Measurements from ENCODE around the gene DYNLT2B. TPM values are rescaled to one million over a fixed set of nuclear protein-coding genes. Genes with fewer than 3 reads are reported as not detected.
A peak's percentile ranks its signal among the peaks of the same experiment; 100 is the strongest.
"Not testable (repeated sequence)": the region's sequence is repeated elsewhere in the genome, so short reads cannot be mapped to it uniquely, and the experiment has no call there.

The DYNLT2B gene
- polyA plus RNA-seq, 4 donors: 4.0 to 12.2 (median 8.2) TPM

DNA sequence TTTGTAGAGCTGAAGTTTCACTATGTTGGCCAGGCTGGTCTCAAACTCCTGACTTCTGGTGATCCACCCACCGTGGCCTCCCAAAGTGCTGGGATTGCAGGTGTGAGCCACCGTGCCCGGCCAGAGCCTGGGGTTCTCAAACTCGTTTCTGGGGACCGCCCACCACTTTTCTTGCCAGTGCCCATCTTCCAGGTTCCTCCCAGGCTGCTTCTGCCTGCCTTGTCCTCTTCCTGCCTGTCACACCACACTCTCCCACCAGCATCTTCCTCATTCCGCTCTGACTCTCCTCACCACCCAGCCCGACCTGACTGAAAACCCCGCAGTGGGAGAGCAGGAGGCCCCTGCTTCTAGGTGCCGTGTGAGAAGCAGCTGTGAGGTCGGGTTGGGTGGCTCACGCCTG is 3.1 kb upstream of the DYNLT2B start:
- H3K9me3 ChIP-seq (ENCODE audit: control insufficient read depth in 2 of 2, insufficient read depth in 1 of 2, low read depth in 1 of 2, low read length in 1 of 2): no peaks in the 10 kb centered on the region
- FAIRE-seq: no peak
- no peak for DNase-seq
- H3K36me3 ChIP-seq (ENCODE audit: control insufficient read depth in 3 of 3, insufficient read depth in 2 of 3, low read depth in 1 of 3, low read length in 3 of 3): peaks cover 0 to 3% (median 0%) of the 10 kb centered on the region in 3 donors
- H3K27me3 ChIP-seq (ENCODE audit: control insufficient read depth in 3 of 3, insufficient read depth in 3 of 3, low read length in 3 of 3): no peaks in the 10 kb centered on the region
- WGBS, 3 donors: 84 to 85% (median 85%) methylated on average over 11 of the region's 11 CpGs
- H3K27ac ChIP-seq (ENCODE audit: low read depth in 1 of 3, low read length in 2 of 3): no peak overlapping the region
- H3K4me3 ChIP-seq (ENCODE audit: low read depth in 1 of 3, low read length in 3 of 3): no peak overlapping the region
- no peaks in the 10 kb centered on the region for H3K4me1 ChIP-seq (ENCODE audit: control insufficient read depth in 3 of 3, insufficient read depth in 2 of 3, low read depth in 1 of 3, low read length in 2 of 3)

DNA sequence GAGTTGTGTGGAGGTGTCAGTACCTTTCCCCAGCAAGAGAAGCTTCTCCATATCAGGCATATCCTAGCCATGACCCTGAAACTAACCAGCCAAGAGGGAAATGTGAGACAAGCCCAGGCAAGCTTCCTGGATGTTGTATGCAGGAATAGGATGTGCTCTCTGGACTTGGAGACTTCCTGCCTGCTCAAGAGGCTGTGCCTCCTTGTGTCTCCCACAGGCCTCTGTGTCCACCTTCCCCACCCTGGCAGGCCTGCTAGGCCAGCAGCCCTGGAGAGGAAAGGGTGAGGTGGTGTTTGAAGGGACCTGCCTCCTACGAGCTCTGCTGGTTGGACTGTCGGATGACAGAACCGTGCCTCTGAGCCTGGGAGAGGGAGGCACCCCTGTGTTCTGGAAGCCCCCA is 2.1 kb upstream of the DYNLT2B start:
- H3K27me3 ChIP-seq (ENCODE audit: control insufficient read depth in 3 of 3, insufficient read depth in 3 of 3, low read length in 3 of 3): no peaks in the 10 kb centered on the region
- no peaks in the 10 kb centered on the region for H3K4me1 ChIP-seq (ENCODE audit: control insufficient read depth in 3 of 3, insufficient read depth in 2 of 3, low read depth in 1 of 3, low read length in 2 of 3)
- DNase-seq (peak in 1 of 2 donors; percentile 5), FAIRE-seq (no peak)
- 76 to 92% (median 82%) methylated on average over 3 of the region's 3 CpGs for WGBS, 3 donors
- no peak overlapping the region for H3K4me3 ChIP-seq (ENCODE audit: low read depth in 1 of 3, low read length in 3 of 3)
- H3K9me3 ChIP-seq (ENCODE audit: control insufficient read depth in 2 of 2, insufficient read depth in 1 of 2, low read depth in 1 of 2, low read length in 1 of 2): no peaks in the 10 kb centered on the region
- H3K27ac ChIP-seq (ENCODE audit: low read depth in 1 of 3, low read length in 2 of 3): no peak overlapping the region
- H3K36me3 ChIP-seq (ENCODE audit: control insufficient read depth in 3 of 3, insufficient read depth in 2 of 3, low read depth in 1 of 3, low read length in 3 of 3): peaks cover 0 to 5% (median 0%) of the 10 kb centered on the region in 3 donors

DNA sequence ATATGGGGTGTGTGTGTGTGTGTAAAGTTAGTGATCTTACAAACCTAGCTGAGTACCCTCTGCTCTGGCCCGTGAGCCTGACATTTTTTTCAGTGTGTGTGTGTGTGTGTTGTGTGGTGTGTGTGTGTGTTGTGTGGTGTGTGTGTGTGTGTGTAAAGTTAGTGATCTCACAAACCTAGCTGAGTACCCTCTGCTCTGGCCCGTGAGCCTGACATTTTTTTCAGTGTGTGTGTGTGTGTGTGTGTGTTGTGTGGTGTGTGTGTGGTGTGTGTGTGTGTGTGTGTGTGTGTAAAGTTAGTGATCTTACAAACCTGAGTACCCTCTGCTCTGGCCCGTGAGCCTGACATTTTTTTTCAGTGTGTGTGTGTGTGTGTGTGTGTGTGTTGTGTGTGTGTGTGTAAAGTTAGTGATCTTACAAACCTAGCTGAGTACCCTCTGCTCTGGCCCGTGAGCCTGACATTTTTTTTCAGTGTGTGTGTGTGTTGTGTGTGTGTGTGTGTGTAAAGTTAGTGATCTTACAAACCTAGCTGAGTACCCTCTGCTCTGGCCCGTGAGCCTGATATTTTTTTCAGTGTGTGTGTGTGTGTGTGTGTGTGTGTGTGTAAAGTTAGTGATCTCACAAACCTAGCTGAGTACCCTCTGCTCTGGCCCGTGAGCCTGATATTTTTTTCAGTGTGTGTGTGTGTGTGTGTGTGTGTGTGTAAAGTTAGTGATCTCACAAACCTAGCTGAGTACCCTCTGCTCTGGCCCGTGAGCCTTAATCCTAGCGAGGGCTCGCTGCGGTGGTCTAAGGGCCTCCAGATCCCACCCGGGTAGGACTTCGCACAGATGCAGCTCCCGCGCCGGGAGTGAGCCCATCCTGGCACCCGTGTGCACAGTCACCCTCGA is 997 bp downstream of the DYNLT2B start:
- not testable (repeated sequence) for FAIRE-seq; H3K36me3 ChIP-seq (ENCODE audit: control insufficient read depth in 3 of 3, insufficient read depth in 2 of 3, low read depth in 1 of 3, low read length in 3 of 3); H3K4me1 ChIP-seq (ENCODE audit: control insufficient read depth in 3 of 3, insufficient read depth in 2 of 3, low read depth in 1 of 3, low read length in 2 of 3); H3K9me3 ChIP-seq (ENCODE audit: control insufficient read depth in 2 of 2, insufficient read depth in 1 of 2, low read depth in 1 of 2, low read length in 1 of 2); DNase-seq; H3K27me3 ChIP-seq (ENCODE audit: control insufficient read depth in 3 of 3, insufficient read depth in 3 of 3, low read length in 3 of 3)
- Histone ChIP-seq H3K27ac (ENCODE audit: low read depth in 1 of 3, low read length in 2 of 3) (peak overlapping the region; percentile 86 to 97 (median 87)), H3K4me3 (ENCODE audit: low read depth in 1 of 3, low read length in 3 of 3) (peak overlapping the region; percentile 50 to 91 (median 74))
- WGBS, 3 donors: 9 to 13% (median 13%) methylated on average over 14 to 17 of the region's 17 CpGs

DNA sequence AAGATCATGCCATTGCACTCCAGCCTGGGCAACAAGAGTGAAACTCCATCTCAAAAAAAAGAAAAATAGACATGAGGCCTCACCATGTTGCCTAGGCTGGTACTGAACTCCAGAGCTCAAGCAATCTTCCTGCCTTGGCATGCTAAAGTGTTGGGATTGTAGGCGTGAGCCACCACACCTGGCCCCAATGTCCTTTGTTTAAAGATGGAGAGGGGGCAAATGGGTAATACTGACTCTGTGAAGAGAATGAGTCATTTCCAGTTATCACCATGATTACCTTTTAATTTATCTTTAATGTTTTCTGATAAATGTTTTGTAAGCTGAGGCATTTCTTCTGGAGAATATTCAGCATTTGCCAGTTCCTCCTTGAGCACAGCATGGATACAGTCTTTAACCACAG is 2.2 kb downstream of the DYNLT2B start:
- H3K27me3 ChIP-seq (ENCODE audit: control insufficient read depth in 3 of 3, insufficient read depth in 3 of 3, low read length in 3 of 3): no peaks in the 10 kb centered on the region
- H3K36me3 ChIP-seq (ENCODE audit: control insufficient read depth in 3 of 3, insufficient read depth in 2 of 3, low read depth in 1 of 3, low read length in 3 of 3): peaks cover 0 to 4% (median 0%) of the 10 kb centered on the region in 3 donors
- no peak for FAIRE-seq
- no peak overlapping the region for H3K27ac ChIP-seq (ENCODE audit: low read depth in 1 of 3, low read length in 2 of 3)
- DNase-seq: no peak
- H3K4me1 ChIP-seq (ENCODE audit: control insufficient read depth in 3 of 3, insufficient read depth in 2 of 3, low read depth in 1 of 3, low read length in 2 of 3): no peaks in the 10 kb centered on the region
- no peak overlapping the region for H3K4me3 ChIP-seq (ENCODE audit: low read depth in 1 of 3, low read length in 3 of 3)
- H3K9me3 ChIP-seq (ENCODE audit: control insufficient read depth in 2 of 2, insufficient read depth in 1 of 2, low read depth in 1 of 2, low read length in 1 of 2): no peaks in the 10 kb centered on the region
- 33 to 78% (median 56%) methylated on average over 1 of the region's 1 CpG for whole genome bisulfite sequencing, 3 donors

DNA sequence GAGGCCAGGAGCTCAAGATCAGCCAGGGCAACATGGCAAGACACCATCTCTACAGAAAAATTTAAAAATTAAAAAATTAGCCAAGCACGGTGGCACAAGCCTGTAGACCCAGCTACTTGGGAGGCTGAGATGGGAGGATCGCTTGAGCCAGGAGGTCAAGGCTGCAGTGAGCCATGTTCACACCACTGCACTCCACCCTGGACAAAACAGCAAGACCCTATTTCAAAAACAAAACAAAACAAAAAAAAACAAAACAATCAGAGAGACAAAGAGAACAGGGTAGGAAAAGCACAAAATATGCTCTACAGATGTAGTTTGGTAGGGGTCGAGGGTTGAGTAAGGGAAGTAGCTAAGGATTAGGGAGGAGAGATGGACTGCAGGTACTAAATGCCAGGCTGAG is 3.4 kb downstream of the DYNLT2B start:
- no peak for FAIRE-seq

DNA sequence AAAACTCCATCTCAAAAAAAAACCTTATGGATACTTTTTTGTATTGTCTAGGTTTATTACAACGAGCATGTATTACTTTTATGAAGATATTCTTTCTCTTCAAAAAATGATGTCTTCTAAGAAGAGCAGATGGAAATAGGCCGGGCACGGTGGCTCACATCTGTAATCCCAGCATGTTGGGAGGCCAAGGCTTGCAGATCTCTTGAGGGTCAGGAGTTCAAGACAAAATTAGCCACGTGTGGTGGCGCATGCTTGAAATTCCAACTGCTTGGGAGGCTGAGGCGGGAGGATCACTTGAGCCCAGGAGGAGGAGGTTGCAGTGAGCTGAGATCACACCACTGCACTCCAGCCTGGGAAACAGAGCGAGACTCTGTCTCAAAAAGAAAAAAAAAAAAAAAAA is 4.0 kb downstream of the DYNLT2B start:
- not testable (repeated sequence) for DNase-seq; H3K9me3 ChIP-seq (ENCODE audit: control insufficient read depth in 2 of 2, insufficient read depth in 1 of 2, low read depth in 1 of 2, low read length in 1 of 2); H3K4me1 ChIP-seq (ENCODE audit: control insufficient read depth in 3 of 3, insufficient read depth in 2 of 3, low read depth in 1 of 3, low read length in 2 of 3); H3K27me3 ChIP-seq (ENCODE audit: control insufficient read depth in 3 of 3, insufficient read depth in 3 of 3, low read length in 3 of 3); H3K4me3 ChIP-seq (ENCODE audit: low read depth in 1 of 3, low read length in 3 of 3); H3K36me3 ChIP-seq (ENCODE audit: control insufficient read depth in 3 of 3, insufficient read depth in 2 of 3, low read depth in 1 of 3, low read length in 3 of 3); H3K27ac ChIP-seq (ENCODE audit: low read depth in 1 of 3, low read length in 2 of 3); FAIRE-seq
- WGBS, 3 donors: 89 to 95% (median 94%) methylated on average over 7 of the region's 7 CpGs

More for the DNA sequence above, 3.4 kb downstream of the DYNLT2B start:
- H3K27ac ChIP-seq (ENCODE audit: low read depth in 1 of 3, low read length in 2 of 3): no peak overlapping the region
- WGBS, 3 donors: 94 to 96% (median 94%) methylated on average over 3 of the region's 3 CpGs
- no peak for DNase-seq
- H3K36me3 ChIP-seq (ENCODE audit: control insufficient read depth in 3 of 3, insufficient read depth in 2 of 3, low read depth in 1 of 3, low read length in 3 of 3): peaks cover 0 to 4% (median 0%) of the 10 kb centered on the region in 3 donors
- H3K4me1 ChIP-seq (ENCODE audit: control insufficient read depth in 3 of 3, insufficient read depth in 2 of 3, low read depth in 1 of 3, low read length in 2 of 3): no peaks in the 10 kb centered on the region
- no peak overlapping the region for H3K4me3 ChIP-seq (ENCODE audit: low read depth in 1 of 3, low read length in 3 of 3)
- H3K27me3 ChIP-seq (ENCODE audit: control insufficient read depth in 3 of 3, insufficient read depth in 3 of 3, low read length in 3 of 3): no peaks in the 10 kb centered on the region
- H3K9me3 ChIP-seq (ENCODE audit: control insufficient read depth in 2 of 2, insufficient read depth in 1 of 2, low read depth in 1 of 2, low read length in 1 of 2): no peaks in the 10 kb centered on the region

DNA sequence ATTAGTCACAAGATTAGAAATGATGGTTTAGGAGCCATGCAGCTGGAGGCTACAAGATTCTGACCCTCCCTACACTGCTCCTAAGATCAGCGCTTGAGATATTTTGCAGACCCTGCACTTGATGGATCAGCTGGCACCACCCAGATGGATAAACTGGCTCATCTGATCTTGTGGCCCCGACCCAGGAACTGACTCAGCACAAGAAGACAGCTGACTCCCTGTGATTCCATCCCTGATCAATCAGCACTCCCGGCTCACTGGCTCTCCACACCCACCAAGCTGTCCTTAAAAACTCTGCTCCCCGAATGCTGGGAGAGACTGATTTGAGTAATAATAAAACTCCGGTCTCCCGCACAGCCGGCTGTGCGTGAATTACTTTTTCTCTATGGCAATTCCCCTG is 15.1 kb downstream of the DYNLT2B start:
- not testable (repeated sequence) for H3K27me3 ChIP-seq (ENCODE audit: control insufficient read depth in 3 of 3, insufficient read depth in 3 of 3, low read length in 3 of 3); H3K4me1 ChIP-seq (ENCODE audit: control insufficient read depth in 3 of 3, insufficient read depth in 2 of 3, low read depth in 1 of 3, low read length in 2 of 3); H3K36me3 ChIP-seq (ENCODE audit: control insufficient read depth in 3 of 3, insufficient read depth in 2 of 3, low read depth in 1 of 3, low read length in 3 of 3); FAIRE-seq; DNase-seq; H3K9me3 ChIP-seq (ENCODE audit: control insufficient read depth in 2 of 2, insufficient read depth in 1 of 2, low read depth in 1 of 2, low read length in 1 of 2); H3K4me3 ChIP-seq (ENCODE audit: low read depth in 1 of 3, low read length in 3 of 3)
- 33 to 64% (median 61%) methylated on average over 6 to 7 of the region's 8 CpGs for WGBS, 3 donors
- peak overlapping the region in 1 of 3 donors; percentile 28 for H3K27ac ChIP-seq (ENCODE audit: low read depth in 1 of 3, low read length in 2 of 3)

DNA sequence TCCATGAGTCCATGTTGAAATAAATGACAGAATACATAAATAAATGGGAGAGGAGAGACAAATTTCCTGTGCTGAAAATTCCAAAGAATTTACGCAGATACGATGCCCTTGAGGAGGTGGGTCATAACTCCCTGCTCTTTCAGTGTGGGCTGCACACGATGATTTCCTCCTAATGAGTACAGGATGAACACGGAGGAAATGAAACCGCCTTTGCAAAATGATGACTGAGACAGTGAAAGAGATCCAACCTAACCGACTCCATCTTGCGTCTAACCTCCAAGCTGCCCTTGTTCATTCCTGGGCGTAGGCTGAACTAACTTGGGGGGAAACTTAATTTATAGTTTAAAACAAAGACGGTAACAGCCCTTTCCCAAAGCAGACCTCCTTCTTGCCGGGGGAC is 15.5 kb downstream of the DYNLT2B start:
- not testable (repeated sequence) for H3K4me1 ChIP-seq (ENCODE audit: control insufficient read depth in 3 of 3, insufficient read depth in 2 of 3, low read depth in 1 of 3, low read length in 2 of 3); DNase-seq; H3K36me3 ChIP-seq (ENCODE audit: control insufficient read depth in 3 of 3, insufficient read depth in 2 of 3, low read depth in 1 of 3, low read length in 3 of 3); FAIRE-seq; H3K27ac ChIP-seq (ENCODE audit: low read depth in 1 of 3, low read length in 2 of 3); H3K27me3 ChIP-seq (ENCODE audit: control insufficient read depth in 3 of 3, insufficient read depth in 3 of 3, low read length in 3 of 3); H3K9me3 ChIP-seq (ENCODE audit: control insufficient read depth in 2 of 2, insufficient read depth in 1 of 2, low read depth in 1 of 2, low read length in 1 of 2); H3K4me3 ChIP-seq (ENCODE audit: low read depth in 1 of 3, low read length in 3 of 3)
- 74 to 89% (median 78%) methylated on average over 7 of the region's 10 CpGs for WGBS, 3 donors

All from small intestine (tissue), 7 donors.